Measurements from ENCODE around the gene USHBP1. TPM values are rescaled to one million over a fixed set of nuclear protein-coding genes. Genes with fewer than 3 reads are reported as not detected.

Gene USHBP1
- total RNA-seq, 1 experiment from 2014 or later: 0.15 TPM

- no peaks in the 10 kb centered on the region for H3K9me2 ChIP-seq (ENCODE audit: insufficient read depth)
- H3K4me1 ChIP-seq (ENCODE audit: control insufficient read depth in 1 of 2, insufficient read depth in 2 of 2, low read length in 2 of 2): peaks cover 20 to 37% of the 10 kb centered on the region in 2 experiments
- H3K9me3 ChIP-seq (ENCODE audit: control insufficient read depth in 1 of 2, insufficient read depth in 1 of 2, low read depth in 1 of 2, low read length in 2 of 2): no peaks in the 10 kb centered on the region
- H2AFZ ChIP-seq (ENCODE audit: low read depth, low read length, poor library complexity, severe bottlenecking): no peak overlapping the region
- no peak overlapping the region for H3K4me2 ChIP-seq (ENCODE audit: low read length)
- H4K20me1 ChIP-seq (ENCODE audit: insufficient read depth): peaks cover 7% of the 10 kb centered on the region; the same call in 1 of the 2 replicates
- RAD21 ChIA-PET (ENCODE audit: low non-redundant PET in 1 of 2, low total read pairs in 2 of 2, uncharacterized antibody in 2 of 2, unreplicated experiment in 2 of 2): no interaction called here
- no peak overlapping the region for H3K9ac ChIP-seq (ENCODE audit: low read length)
- TF ChIP-seq ZFX (IDR thresholded peaks at IDR 0.05) (no peak), JUND (IDR thresholded peaks at IDR 0.05) (no peak), EZH2 (IDR thresholded peaks at IDR 0.05) (no peak), ZBTB33 (IDR thresholded peaks at IDR 0.05; ENCODE audit: extremely low read depth, insufficient replicate concordance, low read length) (no peak), EZH2phosphoT487 (IDR thresholded peaks at IDR 0.05; ENCODE audit: borderline replicate concordance) (no peak)
- TF ChIP-seq, protein P1, sequence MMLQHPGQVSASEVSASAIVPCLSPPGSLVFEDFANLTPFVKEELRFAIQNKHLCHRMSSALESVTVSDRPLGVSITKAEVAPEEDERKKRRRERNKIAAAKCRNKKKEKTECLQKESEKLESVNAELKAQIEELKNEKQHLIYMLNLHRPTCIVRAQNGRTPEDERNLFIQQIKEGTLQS (IDR thresholded peaks at IDR 0.05): no peak
- intact Hi-C loops (cut with micrococcal nuclease): no loop called here
- CTCF ChIA-PET: no interaction called here
- DNase-seq (ENCODE audit: low read depth, low spot score): no peak
- no peak overlapping the region for H3K4me3 ChIP-seq (replicated peaks in 1 of 2; ENCODE audit: low read depth in 1 of 2, low read length in 2 of 2)
- no peaks in the 10 kb centered on the region for H3K27me3 ChIP-seq (ENCODE audit: insufficient read depth, low read length)
- peaks cover 0 to 15% of the 10 kb centered on the region in 2 experiments; a peak in 3 of 4 replicates for H3K36me3 ChIP-seq (ENCODE audit: control insufficient read depth in 1 of 2, insufficient read depth in 2 of 2, low read length in 2 of 2)
- POLR2A ChIA-PET: interaction anchor here (3.8 kb wide), 1 partner anchor 12 kb away, joined by 29 read pairs; the partner anchor contains the start of gene OCEL1
- H3K79me2 ChIP-seq (ENCODE audit: insufficient read depth, low read length): peaks cover 56% of the 10 kb centered on the region
- BruUV-seq (replicated peaks): no TSS peak
- no peak for ATAC-seq
- H3K27ac ChIP-seq (ENCODE audit: low read depth, low read length): no peak overlapping the region
These were observed 26.5 kb downstream of the USHBP1 start for GRCh38 chr19:17237747-17238706.

All from HCT116 (cell line).